Measurements from ENCODE around the gene TSPEAR. TPM values are rescaled to one million over a fixed set of nuclear protein-coding genes. Genes with fewer than 3 reads are reported as not detected.

The TSPEAR gene
- total RNA-seq, 4 donors from 2014 or later = 0.21 to 1.3 (median 0.69) TPM

GRCh38 chr21:44671911-44672310 is 39.5 kb downstream of the TSPEAR start:
- intact Hi-C loops (cut with DNase I) = no loop called here
- no peaks in the 10 kb centered on the region for H3K27me3 ChIP-seq
- DNase-seq = no peak
- H3K27ac ChIP-seq = no peak overlapping the region
- TF ChIP-seq POLR2A (IDR thresholded peaks at IDR 0.05) = no peak
- TF ChIP-seq CTCF (IDR thresholded peaks at IDR 0.05) = no peak
- H3K9me3 ChIP-seq = no peaks in the 10 kb centered on the region
- H3K4me1 ChIP-seq = no peaks in the 10 kb centered on the region
- no peak overlapping the region for H3K4me3 ChIP-seq (replicated peaks in 1 of 3)
- H3K36me3 ChIP-seq = no peaks in the 10 kb centered on the region
- WGBS, 2 donors = 96 to 100% methylated on average over 1 of the region's 1 CpG

DNA sequence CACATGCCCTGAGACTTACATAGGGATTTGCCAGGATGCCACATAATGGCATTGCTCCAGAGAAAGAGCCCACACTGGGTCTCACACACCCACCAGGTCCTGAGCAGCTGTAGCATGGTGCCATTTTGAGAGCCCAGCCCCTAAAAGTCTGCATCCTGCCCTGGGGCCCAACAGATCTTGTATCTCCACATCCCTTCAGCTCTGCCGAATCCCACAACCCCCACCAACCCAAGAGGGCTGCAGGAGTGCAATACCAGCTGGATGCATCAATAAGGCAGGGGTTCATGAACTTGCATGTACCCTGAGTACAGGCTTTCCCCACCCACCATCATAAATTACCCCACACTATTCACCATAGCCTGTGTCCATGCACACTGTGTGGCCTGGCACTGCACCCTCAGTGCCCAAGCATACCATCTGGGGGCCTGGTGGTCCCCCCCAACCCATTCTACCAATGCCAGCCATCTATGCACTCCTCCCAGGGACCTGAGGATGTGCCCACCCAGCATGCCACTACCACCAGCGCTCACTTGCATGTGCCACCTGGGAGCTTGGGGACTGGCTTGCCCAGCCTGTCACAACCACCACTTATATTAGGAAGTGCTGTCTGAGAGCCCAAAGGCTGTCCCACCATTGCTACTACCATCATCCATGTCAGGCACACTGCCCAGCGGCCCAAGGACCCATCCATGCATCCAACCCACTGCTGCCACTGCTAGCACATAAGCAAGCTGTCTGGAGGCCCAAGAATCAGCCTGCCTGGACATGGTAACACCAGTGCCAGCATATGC is 40.5 kb downstream of the TSPEAR start:
- no peaks in the 10 kb centered on the region for H3K27me3 ChIP-seq
- H3K36me3 ChIP-seq = no peaks in the 10 kb centered on the region
- WGBS, 2 donors = 83 to 93% methylated on average over 2 to 3 of the region's 3 CpGs
- TF ChIP-seq POLR2A (IDR thresholded peaks at IDR 0.05) (no peak), CTCF (IDR thresholded peaks at IDR 0.05) (no peak)
- H3K27ac ChIP-seq = no peak overlapping the region
- intact Hi-C loops (cut with DNase I) = no loop called here
- H3K4me1 ChIP-seq = no peaks in the 10 kb centered on the region
- no peak overlapping the region for H3K4me3 ChIP-seq (replicated peaks in 1 of 3)
- no peaks in the 10 kb centered on the region for H3K9me3 ChIP-seq
- DNase-seq = no peak

DNA sequence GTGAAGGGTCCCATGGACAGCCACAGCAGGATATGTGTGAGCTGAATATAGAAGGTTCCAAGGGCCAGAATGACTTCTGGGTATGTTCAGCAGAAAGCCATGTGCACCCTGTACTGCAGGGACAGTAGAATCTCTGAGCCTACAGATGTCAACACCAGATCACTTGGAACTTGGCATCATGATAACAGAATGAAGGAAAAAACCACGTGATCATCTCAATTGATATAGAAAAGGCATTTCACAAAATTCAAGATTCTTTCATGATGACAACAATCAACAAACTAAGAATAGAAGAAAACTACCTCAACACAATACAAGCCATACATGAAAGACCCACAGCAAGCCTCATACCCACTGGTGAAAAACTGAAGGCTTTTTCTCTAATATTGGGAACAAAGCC is 43.8 kb downstream of the TSPEAR start:
- Histone ChIP-seq H3K4me3 (replicated peaks in 1 of 3) (no peak overlapping the region), H3K27ac (no peak overlapping the region), H3K4me1 (no peaks in the 10 kb centered on the region), H3K36me3 (no peaks in the 10 kb centered on the region), H3K9me3 (no peaks in the 10 kb centered on the region), H3K27me3 (no peaks in the 10 kb centered on the region)
- 71 to 83% methylated on average over 1 of the region's 1 CpG for whole genome bisulfite sequencing, 2 donors
- intact Hi-C loops (cut with DNase I) = no loop called here
- TF ChIP-seq CTCF (IDR thresholded peaks at IDR 0.05) (no peak), POLR2A (IDR thresholded peaks at IDR 0.05) (no peak)
- DNase-seq = no peak

- Histone ChIP-seq H3K4me3 (replicated peaks in 1 of 3) (no peak within 1 kb of the TSS), H3K36me3 (no peaks in the 10 kb centered on the region), H3K4me1 (no peaks in the 10 kb centered on the region), H3K9me3 (no peaks in the 10 kb centered on the region), H3K27ac (no peak within 1 kb of the TSS), H3K27me3 (no peaks in the 10 kb centered on the region)
- intact Hi-C loops (cut with DNase I) = no loop called here
- DNase-seq = no peak
- WGBS, 2 donors = 65 to 83% methylated on average over 9 to 19 of the region's 19 CpGs
- TF ChIP-seq CTCF (IDR thresholded peaks at IDR 0.05) (no peak), POLR2A (IDR thresholded peaks at IDR 0.05) (no peak)
These were observed 44.7 kb downstream of the TSPEAR start, which contains the start of gene KRTAP12-2 for GRCh38 chr21:44666401-44667320. Gene KRTAP12-2, minus strand, starts transcription at chr21:44666927. Its CDS starts 41 bp downstream, at chr21:44666886.

Data from thyroid gland (tissue), 4 donors.